ENCODE data around the gene SCAPER.
"Not testable (repeated sequence)": the region's sequence is repeated elsewhere in the genome, so short reads cannot be mapped to it uniquely, and the experiment has no call there.

SCAPER gene

DNA sequence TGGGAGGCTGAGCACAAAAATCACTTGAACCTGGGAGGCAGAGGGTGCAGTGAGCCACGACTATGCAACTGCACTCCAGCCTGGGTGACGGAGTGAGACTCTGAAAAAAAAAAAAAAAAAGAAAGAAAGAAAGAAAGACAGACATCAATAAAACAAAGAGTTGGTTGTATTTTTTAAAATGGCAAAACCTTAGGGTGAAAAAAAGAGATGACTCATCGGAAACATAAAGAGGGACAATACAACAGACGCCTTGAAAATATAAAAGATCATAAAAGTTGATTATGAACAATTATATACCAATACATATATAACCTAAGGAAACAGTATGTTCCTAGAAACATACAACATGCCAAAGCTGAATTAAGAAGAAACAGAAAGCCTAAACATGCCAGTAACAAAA, 92.8 kb downstream of the SCAPER start:
- DNase-seq: no peak
- intact Hi-C loops (cut with DNase I): no loop called here

DNA sequence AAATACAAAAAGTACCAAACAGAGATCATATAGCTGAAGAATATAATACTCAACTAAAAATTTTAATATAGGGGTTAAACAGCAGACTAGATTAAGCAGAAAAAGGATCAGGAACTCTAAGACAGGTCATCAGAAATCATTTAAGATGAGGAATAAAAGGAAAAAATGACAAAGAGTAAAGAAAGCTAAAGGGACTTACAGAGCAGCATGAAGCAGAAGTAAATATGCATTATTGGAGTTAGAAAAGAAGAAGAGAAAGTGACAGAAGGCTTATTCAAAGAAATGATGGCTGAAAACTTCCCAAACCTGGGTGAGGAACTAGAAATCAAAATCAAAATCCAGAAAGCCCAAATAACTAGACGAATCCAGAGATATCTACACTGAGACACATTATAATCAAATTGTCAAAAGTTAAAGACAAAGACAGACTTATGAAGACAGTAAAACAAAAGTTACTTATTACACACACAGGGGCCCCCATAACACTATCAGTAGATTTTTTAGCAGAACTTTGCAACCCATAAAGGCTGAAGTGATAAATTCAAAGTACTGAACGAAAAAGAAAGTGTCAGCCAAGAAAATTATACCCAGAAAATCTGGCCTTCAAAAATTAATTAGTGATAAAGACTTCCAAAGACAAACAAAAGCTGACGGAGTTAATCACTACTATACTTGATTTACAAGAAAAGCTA, 95.6 kb downstream of the SCAPER start:
- no peak for DNase-seq
- intact Hi-C loops (cut with DNase I): no loop called here

DNA sequence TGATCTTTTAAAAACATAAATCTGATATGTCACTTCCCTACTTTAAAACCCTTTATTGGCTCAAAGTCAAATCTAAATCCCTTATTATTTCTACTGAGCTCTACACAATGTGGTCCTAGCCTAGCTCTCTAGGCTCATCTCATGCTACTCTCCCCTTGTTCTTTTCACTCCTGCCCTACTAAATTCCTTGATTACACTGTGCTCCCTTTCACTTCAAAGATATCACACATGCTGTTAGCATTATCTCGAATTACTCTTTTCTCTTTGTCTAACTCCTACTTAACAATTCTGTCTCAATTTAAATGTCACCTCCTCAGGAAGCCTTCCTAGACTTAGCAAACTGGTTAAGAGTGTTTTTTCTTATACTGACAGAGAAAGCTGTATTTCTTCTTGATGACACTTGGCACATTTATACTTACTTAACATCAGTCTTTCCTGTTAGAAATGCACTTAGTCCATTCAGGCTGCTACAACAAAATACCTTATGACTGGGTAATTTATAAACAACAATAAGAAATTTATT, 102.0 kb downstream of the SCAPER start:
- intact Hi-C loops (cut with DNase I): no loop called here
- DNase-seq: no peak

DNA sequence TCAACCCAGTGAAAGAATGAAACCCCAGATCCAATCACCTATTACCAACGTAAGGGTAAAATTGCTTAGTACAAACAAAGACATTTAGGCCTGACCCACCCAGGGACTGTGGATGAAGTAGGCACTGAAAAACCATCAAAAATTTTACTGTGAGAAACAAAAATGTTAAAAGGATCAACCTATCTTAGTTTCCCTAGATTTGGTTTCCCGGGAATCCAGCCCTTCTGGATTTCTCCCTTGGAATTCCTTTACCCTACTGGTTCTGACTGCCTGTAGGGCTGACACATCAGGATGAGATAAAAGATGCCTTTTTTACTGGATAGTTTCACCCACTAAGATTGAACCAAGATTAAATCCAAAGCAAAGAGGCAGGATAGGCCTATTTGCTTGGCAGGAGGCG, 102.7 kb downstream of the SCAPER start:
- intact Hi-C loops (cut with DNase I): no loop called here

DNA sequence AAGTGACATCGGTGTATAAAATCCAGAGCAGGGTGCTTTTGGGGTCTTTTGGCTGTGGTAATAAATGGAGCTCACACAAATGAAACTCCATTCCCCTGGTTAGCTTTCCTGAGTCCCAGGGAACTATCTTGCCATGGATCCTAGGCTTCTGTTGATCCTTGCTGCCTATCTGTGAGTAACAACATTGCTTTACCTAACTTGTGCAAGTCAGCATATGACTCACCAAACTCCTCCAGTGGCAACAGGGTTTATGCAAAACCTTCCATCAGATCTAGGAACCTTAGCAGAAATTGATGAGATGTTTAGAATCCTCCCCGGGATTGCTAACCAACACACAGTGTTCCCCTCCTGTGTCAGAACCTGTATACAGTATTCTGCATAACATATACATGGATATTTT, 105.4 kb downstream of the SCAPER start:
- DNase-seq: peak in 3 of 42 donors; percentile 7 to 44 (median 8)
- intact Hi-C loops (cut with DNase I): no loop called here

More for the DNA sequence above, 102.7 kb downstream of the SCAPER start:
- no peak for DNase-seq

DNA sequence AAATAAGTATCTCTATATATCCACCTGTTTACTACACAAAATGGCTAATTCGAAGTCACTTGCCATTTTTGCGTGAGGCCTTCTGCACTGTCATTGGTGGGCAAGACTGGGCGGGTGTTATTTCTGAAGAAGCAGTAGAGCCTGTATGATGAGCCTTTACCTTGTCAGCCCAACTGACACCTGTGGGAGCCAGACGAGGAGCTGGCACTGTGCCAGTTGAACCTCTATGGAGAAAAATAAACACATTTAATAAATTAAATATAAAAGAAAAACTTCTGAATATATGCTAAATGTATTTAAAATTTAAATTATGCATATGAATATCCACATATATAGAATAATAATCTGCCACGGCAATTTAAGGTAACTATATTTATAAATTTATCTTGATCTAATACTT, 109.9 kb downstream of the SCAPER start:
- no peak for DNase-seq
- intact Hi-C loops (cut with DNase I): no loop called here

DNA sequence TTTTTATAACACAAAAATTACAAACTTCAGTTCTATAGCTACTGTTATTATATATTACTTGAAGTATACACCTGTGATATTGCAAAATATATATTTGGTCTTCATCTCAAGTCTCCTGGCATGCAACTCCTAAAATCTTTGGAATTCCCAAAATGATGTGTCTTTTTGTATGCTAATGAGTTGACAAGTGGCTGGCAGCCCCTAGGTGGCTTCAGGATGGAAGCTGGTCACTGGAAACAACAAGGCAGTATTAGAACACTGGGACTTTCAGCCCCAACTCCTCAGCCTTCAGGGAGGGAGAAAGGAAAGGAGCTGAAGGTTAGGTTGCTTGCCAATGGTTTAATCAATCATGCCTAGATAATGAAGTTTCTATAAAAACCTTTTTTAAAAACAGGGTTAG, 112.0 kb downstream of the SCAPER start:
- intact Hi-C loops (cut with DNase I): no loop called here
- DNase-seq: no peak

DNA sequence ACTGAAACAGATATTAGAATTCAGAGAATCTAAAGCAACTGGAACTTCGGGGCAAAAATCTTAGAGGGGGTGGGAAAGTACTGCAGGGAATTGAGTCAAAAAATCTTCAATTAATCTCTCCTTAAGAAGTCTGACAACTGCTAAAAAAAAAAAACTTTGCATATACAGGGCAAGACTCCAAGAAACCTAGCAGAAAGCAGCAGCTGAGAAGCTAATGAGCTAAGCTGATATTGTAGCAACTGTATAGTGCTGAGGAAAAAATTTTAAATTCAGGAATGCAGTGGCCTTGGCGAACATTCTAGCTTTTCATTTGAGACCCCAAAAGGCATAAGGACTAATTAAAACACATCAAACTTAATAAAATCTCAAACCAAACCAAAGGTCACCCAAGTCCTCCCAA, 113.6 kb downstream of the SCAPER start:
- DNase-seq: no peak
- intact Hi-C loops (cut with DNase I): no loop called here

DNA sequence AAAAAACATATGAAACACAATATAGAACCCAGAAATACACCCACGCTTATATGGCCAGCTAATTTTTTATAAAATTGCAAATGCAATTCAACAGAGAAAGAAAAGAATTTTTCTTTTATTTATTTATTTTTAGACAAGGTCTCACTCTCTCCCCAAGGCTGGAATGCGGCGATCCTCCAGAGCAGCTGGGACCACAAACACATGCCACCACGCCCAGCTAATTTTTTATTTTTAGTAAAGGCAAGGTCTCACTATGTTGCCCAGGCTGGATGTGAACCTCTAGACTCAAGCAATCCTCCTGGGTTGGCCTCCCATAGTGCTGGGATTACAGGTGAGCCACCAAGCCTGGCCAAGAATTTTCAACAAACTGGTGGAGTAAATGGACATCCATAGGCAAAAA, 117.9 kb downstream of the SCAPER start:
- intact Hi-C loops (cut with DNase I): no loop called here
- no peak for DNase-seq

DNA sequence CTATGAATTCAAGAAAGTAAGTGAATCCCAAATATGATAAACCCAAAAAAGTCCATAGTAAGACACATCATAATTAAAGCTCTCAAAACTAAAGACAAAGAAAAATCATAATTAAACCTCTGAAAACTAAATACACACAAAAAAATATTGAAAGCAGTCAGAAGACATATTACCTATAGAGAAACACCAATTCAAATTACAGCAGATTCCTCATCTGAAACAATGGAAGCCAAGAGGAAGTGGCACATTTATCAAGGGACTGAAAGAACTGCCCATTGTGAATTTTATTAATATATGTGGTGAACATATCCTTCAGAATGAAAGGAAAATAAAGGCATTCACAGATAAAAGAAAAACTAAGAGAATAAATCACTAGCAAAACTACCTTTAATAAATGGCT, 128.2 kb downstream of the SCAPER start:
- intact Hi-C loops (cut with DNase I): no loop called here
- DNase-seq: no peak

DNA sequence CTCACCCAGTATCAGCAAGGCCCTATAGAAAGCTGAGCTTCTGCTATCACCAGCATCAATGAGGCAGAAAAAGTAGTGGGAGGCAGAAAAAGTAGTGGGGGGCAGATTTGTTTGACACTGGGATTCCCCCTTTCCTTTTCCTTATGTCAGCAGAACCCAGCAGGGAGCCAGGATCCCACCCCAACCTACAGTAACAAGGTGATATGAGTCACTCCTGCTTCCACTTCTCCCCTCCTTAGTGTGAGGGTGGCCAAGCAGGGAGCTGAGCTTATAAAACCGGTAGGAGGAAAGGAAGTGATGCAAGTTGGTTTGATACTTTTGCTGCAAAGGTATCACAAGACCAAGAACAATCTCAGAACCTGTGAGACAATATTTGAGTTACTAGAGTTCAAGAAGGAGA, 128.7 kb downstream of the SCAPER start:
- intact Hi-C loops (cut with DNase I): no loop called here
- no peak for DNase-seq

DNA sequence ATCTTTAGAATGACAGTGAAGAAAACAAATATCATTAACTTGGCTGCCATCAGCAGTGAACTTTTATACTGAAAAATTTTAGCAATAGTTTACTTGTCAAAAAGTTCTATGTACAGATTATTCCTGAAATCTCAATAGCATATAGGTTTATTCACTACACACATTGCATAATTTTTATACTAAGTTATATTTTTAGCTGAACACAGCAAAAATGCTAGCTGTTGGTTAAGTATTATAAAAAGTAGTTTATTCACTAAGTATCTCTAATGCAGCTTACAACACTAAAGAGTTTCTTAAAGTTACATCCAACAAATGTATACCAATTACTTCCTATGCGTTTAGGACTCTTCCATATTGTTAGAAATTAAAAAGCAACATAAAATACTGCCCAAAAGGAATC, 131.9 kb downstream of the SCAPER start:
- intact Hi-C loops (cut with DNase I): no loop called here

DNA sequence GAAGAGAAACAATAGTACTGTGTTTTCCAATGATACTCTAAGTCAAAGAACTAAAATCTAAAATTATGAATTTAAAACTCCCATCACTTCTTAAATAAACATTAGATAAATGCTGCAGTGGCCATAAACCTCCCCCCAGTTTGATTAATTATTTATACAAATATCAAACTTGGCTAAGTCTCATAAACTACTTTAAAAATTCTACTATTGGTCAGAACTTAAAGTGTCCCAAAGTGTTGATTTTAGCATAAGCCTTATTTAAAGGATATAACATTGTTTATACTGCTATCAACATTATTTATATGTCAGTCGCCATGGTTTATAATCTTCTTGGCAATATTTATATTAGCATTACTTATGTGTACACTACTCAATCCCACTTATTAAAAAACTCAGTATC, 132.4 kb downstream of the SCAPER start:
- no peak for DNase-seq
- intact Hi-C loops (cut with DNase I): no loop called here

More for the DNA sequence above, 131.9 kb downstream of the SCAPER start:
- no peak for DNase-seq

DNA sequence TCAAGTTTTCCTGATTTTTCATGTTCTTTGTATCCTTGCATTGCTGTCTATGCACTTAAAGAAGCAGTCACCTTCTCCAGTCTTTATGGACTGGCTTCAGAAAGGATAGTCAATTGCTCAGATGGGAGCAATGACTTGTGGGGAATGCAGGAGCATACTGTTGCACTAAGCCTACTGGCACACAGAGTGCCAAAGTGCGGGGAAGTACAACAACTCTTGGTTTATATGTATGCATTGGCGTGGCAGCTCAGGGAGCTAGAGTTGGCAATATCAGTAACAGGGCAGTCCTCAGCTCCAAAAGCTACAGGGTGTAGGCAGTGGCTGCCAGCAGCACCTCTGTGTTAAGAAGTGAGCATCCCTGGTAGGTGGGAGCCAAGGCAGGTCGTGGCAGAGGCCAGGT, 141.1 kb downstream of the SCAPER start:
- no peak for DNase-seq
- intact Hi-C loops (cut with DNase I): no loop called here

DNA sequence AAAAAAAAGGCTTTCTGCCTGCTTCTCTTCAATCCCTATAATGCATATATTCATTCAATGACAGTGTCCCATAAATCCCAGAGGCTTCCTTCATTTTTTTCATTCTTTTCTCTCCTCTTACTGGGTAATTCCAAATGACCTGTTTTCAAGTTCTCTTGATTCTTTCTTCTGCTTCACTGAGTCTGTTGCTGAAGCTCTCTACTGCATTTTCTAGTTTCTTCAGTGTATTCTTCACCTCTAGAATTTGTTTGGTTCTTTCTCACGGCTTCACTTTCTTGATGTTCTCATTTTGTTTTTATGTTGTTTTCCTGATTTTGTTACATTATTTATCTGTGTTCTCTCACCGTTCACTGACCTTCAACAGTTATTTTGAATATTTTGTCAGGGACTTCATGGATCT, 141.6 kb downstream of the SCAPER start:
- DNase-seq: no peak
- intact Hi-C loops (cut with DNase I): no loop called here

DNA sequence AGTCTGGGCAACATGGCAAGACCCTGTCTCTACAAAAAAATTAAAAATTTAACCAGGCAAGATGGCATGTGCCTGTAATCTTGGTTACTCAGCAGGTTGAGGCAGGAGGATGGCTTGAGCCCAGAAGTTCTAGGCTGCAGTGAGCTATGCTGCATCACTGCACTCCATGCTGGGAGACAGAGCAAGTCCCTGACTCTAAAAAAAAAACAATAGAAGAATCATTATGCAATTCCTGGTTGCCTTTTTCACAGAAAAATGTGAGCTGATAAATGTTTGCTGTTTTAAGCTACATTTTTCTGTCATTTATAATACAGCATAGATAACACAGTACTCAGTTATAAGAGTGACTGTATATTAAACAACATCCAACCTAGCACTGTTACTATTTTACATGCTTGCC, 148.8 kb downstream of the SCAPER start:
- intact Hi-C loops (cut with DNase I): no loop called here
- DNase-seq: no peak

DNA sequence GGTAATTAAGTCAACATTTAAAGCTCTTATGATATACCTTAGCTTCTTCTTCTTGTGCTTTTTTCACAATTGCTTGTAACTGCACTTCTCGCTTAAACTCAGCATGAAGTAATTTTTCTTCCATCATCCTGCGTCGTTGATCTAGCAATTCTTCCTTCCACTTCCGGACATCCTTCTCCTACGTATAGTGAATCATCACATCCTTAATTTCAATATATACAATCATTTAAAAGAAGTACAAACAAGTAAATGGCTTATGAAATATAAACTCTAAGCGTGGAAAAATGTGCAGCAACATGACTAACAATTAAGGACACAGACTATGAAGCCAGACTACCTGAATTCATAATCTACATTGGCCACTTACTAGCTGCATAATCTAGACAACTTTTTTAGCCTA, 151.4 kb downstream of the SCAPER start:
- intact Hi-C loops (cut with DNase I): no loop called here

DNA sequence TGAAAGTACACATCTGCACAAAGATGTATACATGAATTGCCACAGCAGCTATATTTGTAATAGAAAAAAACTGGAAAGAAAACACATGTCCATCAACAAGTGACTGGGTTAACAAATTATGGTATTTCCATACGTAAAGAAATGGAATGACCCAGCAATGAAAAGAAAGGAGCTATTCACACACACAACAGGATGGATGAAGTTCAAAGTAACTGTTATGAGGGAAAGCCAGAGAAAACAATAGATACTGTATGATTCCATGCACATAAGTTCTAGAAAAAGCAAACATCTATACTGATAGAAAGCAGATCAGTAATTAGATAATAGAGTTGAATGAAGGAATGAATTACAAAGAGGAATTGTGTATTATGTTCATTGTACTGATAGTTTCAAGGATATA, 152.0 kb downstream of the SCAPER start:
- DNase-seq: no peak
- intact Hi-C loops (cut with DNase I): no loop called here

More for the DNA sequence above, 151.4 kb downstream of the SCAPER start:
- no peak for DNase-seq

DNA sequence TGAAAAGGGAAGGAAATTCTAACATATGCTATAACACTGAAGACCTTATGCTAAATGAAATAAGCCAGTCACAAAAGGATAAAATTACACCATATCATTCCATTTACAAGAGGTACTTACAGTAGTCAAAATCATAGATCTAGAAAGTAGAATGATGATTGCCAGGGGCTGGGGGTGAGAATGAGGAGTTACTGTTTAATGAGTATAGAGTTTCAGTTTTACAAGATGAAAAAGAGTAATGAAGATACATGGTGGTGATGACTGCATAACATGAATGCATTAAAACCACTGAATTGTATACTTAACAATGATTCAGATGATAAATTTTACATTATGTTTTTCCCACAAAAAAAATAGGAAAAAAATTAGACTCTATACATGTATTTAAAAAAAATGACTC, 152.6 kb downstream of the SCAPER start:
- intact Hi-C loops (cut with DNase I): no loop called here

DNA sequence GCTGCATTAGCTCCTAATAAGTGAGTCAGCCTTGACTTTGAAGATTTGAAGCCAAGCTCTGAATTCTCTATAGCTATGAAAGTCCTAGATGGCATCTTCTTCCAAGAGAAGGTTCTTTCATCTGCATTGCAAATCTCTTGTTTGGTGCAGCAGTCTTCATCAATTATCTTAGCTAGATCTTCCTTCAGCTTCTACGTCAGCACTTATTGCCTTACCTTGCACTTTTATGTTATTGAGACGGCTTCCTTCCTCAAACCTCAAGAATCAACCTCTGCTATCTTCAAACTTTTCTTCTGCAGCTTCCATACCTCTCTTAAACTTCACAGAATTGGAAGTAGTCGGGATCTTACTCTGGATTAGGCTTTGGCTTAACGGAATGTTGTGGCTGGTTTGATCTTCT, 167.6 kb downstream of the SCAPER start:
- intact Hi-C loops (cut with DNase I): no loop called here
- DNase-seq: no peak

More for the DNA sequence above, 152.6 kb downstream of the SCAPER start:
- no peak for DNase-seq

DNA sequence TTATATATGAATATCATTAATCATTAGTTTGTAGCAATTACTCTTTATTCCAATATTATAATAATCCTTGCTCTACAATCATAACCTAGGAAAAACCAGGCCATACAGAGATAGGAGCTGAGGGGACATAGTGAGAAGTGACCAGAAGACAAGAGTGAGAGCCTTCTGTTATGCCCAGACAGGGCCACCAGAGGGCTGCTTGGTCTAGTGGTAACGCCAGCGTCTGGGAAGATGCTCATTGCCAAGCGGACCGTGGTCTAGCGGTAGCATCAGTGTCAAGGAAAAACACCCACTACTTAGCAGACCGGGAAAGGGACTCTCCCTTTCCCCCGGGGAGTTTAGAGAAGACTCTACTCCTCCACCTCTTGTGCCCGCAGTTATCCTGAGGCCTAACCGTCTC, 172.8 kb downstream of the SCAPER start:
- DNase-seq: peak in 1 of 42 donors; percentile 1
- intact Hi-C loops (cut with DNase I): not testable (repeated sequence)

All from head of caudate nucleus (tissue), 42 donors.